ENCODE measurements around the gene IFNL1. TPM values are rescaled to one million over a fixed set of nuclear protein-coding genes. Genes with fewer than 3 reads are reported as not detected.
"Not testable (repeated sequence)": the region's sequence is repeated elsewhere in the genome, so short reads cannot be mapped to it uniquely, and the experiment has no call there.

IFNL1 gene
- total RNA-seq, 1 donor from 2014 or later, result not detected

DNA sequence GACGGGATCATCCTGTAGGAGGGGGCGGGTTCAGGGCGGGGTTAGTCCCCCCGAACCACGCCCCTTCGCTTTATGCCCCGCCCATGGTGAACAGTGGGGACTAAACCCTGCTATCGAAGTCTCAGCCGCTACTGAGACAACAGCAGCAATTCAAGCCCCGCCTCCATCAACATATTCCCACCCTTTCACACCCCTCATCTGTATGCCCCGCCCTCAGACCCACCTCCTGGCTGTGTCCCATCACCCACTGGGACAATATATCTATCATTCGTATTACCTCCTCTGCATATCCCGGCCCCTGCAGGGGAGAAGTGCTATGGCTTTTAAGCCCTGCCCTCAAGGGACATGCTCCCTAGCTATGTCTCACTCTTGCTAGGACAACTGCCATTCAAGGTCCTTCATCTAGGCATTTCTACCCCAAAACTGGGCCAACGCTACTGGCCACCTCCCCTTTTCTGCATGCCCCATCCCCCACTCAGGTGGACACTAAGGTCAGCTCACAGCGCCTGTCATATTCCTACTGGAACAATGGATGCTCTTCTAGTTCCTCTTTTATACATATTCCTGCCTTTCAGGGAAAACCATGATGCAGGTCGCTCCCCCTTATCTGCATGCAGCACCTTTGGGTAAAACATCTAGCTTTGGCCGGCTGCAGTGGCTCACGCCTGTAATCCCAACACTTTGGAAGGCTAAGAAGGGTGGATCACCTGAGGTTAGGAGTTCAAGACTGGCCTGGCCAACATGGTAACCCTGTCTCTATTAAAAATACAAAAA lies 12.5 kb downstream of the IFNL1 start:
- Mint-ChIP-seq H3K4me1 (ENCODE audit: low read depth) (peaks cover 12% of the 10 kb centered on the region), H3K27me3 (ENCODE audit: low read depth) (peaks cover 42% of the 10 kb centered on the region), H3K36me3 (ENCODE audit: low read depth) (peaks cover 5% of the 10 kb centered on the region), H3K4me3 (ENCODE audit: unreplicated experiment) (no peak overlapping the region), H3K27ac (ENCODE audit: unreplicated experiment) (no peak overlapping the region), H3K9me3 (ENCODE audit: low read depth) (no peaks in the 10 kb centered on the region)
- DNase-seq (ENCODE audit: low spot score), result peak; percentile 50
- TF ChIP-seq, protein P1, sequence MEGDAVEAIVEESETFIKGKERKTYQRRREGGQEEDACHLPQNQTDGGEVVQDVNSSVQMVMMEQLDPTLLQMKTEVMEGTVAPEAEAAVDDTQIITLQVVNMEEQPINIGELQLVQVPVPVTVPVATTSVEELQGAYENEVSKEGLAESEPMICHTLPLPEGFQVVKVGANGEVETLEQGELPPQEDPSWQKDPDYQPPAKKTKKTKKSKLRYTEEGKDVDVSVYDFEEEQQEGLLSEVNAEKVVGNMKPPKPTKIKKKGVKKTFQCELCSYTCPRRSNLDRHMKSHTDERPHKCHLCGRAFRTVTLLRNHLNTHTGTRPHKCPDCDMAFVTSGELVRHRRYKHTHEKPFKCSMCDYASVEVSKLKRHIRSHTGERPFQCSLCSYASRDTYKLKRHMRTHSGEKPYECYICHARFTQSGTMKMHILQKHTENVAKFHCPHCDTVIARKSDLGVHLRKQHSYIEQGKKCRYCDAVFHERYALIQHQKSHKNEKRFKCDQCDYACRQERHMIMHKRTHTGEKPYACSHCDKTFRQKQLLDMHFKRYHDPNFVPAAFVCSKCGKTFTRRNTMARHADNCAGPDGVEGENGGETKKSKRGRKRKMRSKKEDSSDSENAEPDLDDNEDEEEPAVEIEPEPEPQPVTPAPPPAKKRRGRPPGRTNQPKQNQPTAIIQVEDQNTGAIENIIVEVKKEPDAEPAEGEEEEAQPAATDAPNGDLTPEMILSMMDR (IDR thresholded peaks at IDR 0.05), result no peak

DNA sequence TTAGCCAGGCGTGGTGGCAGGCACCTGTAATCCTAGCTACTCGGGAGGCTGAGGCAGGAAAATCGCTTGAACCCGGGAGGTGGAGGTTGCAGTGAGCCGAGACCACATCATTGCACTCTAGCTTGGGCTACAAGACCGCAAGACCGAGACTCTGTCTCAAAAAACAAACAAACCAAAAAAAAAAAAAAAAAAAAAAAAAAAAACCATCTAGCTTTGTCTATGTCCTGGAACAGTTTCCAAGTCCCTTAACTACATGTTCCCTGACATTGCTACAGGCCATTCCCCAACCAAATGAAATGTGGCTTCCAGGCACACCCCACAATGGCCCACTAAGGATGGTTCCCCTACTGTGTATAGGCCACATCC lies 13.1 kb downstream of the IFNL1 start:
- H3K4me1 Mint-ChIP-seq (ENCODE audit: low read depth); H3K27ac Mint-ChIP-seq (ENCODE audit: unreplicated experiment); H3K4me3 Mint-ChIP-seq (ENCODE audit: unreplicated experiment); H3K9me3 Mint-ChIP-seq (ENCODE audit: low read depth); H3K36me3 Mint-ChIP-seq (ENCODE audit: low read depth); DNase-seq (ENCODE audit: low spot score): not testable (repeated sequence)
- H3K27me3 Mint-ChIP-seq (ENCODE audit: low read depth), result peaks cover 38% of the 10 kb centered on the region

DNA sequence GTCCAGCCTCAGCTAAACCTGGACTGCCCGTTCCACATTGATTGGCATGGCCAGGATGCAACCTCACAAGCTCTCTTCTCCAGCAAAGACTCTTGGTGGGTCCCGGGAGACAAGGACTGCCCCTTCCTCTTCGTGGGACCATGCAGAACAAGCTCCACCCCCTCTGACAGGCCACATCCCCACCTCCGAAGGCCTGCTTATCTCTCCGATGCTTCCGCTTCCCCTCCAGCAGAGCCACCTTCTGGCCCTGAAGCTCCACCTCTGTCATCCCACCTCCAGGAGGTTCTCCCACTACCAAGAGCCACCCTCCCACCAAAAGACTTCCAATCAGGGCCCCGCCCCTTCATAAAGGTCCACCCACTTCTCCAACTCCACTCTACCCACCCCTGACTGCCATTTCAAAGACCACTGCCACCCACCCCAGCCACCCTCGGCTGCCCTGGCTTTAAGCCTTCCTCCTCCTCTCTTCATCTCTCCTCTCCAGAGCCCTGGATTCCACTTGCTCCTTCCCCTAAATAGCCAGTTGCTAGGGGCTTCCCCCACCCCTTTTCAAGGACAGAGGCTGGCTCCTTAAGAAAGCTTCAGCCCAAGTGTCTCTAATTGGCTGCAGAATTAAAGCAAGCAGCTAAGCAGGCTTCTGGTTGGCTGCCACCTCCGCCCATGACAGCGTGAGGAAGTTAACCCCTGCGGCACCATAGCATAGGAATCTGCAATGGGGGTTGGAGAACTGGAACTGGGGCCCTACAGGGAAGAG lies 14.5 kb downstream of the IFNL1 start:
- Mint-ChIP-seq H3K4me1 (ENCODE audit: low read depth) (peaks cover 5% of the 10 kb centered on the region), H3K4me3 (ENCODE audit: unreplicated experiment) (no peak overlapping the region), H3K27ac (ENCODE audit: unreplicated experiment) (no peak overlapping the region), H3K9me3 (ENCODE audit: low read depth) (no peaks in the 10 kb centered on the region), H3K27me3 (ENCODE audit: low read depth) (peaks cover 24% of the 10 kb centered on the region), H3K36me3 (ENCODE audit: low read depth) (peaks cover 3% of the 10 kb centered on the region)
- TF ChIP-seq, protein P1 (IDR thresholded peaks at IDR 0.05), result no peak
- peak; percentile 54 for DNase-seq (ENCODE audit: low spot score)

DNA sequence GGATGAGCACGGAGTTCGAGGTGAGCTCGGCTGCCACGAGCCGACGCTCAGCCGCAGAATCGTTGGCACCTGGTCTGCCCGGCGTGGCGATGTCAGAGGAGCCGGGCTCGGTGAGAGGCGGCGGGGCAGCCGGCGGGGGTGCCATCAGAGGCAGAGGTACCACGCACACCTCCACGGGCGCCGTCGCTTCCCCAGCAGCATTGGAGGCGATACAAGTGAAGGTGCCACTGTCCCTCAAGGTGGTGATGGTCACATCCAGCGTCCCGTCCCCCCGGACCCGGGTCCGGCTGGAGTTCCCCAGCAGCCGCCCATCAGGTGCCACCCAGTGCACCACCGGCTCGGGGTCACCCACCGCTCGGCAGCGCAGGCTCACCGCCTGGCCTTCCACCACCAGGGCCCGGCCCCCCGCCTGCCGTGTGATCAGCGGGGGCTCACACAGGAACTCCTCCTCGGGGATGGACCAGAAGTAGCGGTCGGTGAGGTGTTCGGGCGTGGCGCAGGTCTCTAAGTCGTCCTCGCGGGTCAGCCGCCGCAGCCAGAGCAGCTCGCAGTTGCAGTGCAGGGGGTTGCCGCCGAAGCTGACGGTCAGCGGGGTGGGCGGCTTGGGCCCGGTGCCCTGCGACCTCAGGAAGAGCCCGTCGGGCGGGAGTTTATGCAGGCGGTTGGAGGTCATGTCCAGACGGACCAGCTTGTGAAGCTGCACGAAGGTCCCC lies 18.0 kb downstream of the IFNL1 start:
- TF ChIP-seq, protein P1 (IDR thresholded peaks at IDR 0.05), result no peak
- H3K4me1 Mint-ChIP-seq (ENCODE audit: low read depth), result peaks cover 2% of the 10 kb centered on the region
- H3K27ac Mint-ChIP-seq (ENCODE audit: unreplicated experiment), result no peak overlapping the region
- peaks cover 6% of the 10 kb centered on the region for H3K36me3 Mint-ChIP-seq (ENCODE audit: low read depth)
- H3K27me3 Mint-ChIP-seq (ENCODE audit: low read depth), result no peaks in the 10 kb centered on the region
- DNase-seq (ENCODE audit: low spot score), result no peak
- H3K4me3 Mint-ChIP-seq (ENCODE audit: unreplicated experiment), result no peak overlapping the region
- H3K9me3 Mint-ChIP-seq (ENCODE audit: low read depth), result no peaks in the 10 kb centered on the region

DNA sequence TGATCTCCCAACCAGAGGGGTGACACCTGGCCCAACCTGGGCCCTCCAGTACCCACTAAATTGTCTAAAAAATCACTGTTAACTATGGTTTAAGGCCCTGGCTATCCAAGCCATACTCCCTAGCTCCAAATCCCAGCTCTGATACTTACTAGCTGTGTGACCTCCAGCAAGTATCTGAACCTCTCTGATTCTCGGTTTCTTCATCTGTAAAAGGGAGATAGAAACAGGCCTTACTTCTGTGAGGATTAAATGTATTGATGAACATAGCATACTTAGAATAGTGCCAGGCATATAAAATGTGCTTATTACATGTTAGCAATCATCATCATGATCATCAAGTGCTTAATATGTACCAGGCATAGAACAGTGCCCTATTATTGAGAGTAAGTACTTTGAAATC lies 19.7 kb downstream of the IFNL1 start:
- no peak overlapping the region for H3K27ac Mint-ChIP-seq (ENCODE audit: unreplicated experiment)
- no peaks in the 10 kb centered on the region for H3K9me3 Mint-ChIP-seq (ENCODE audit: low read depth)
- H3K36me3 Mint-ChIP-seq (ENCODE audit: low read depth), result peaks cover 6% of the 10 kb centered on the region
- TF ChIP-seq, protein P1 (IDR thresholded peaks at IDR 0.05), result no peak
- DNase-seq (ENCODE audit: low spot score), result no peak
- H3K4me3 Mint-ChIP-seq (ENCODE audit: unreplicated experiment), result no peak overlapping the region
- H3K27me3 Mint-ChIP-seq (ENCODE audit: low read depth), result no peaks in the 10 kb centered on the region
- peaks cover 10% of the 10 kb centered on the region for H3K4me1 Mint-ChIP-seq (ENCODE audit: low read depth)

All from chondrocyte (in vitro differentiated cells).